Skeletal muscle tissue (tissue), 4 donors: Measurements from ENCODE around the gene PSMD10. TPM values are rescaled to one million over a fixed set of nuclear protein-coding genes. Genes with fewer than 3 reads are reported as not detected.

Experiments
- H3K27ac ChIP-seq: one replicate; pipeline ENCODE4 v1.7.0; 2013; ENCODE audit warnings: mild to moderate bottlenecking, low read depth, low read length, inconsistent platforms
- H3K27me3 ChIP-seq, 3 donors: one replicate each; pipeline ENCODE4 v1.7.0; 2013; ENCODE audit warnings: low read length in 3 of 3; ENCODE audit not compliant: control insufficient read depth in 3 of 3, insufficient read depth in 3 of 3
- H3K36me3 ChIP-seq, 3 donors: one replicate each; pipeline ENCODE4 v1.7.0; 2013; ENCODE audit warnings: low read length in 3 of 3; ENCODE audit not compliant: control insufficient read depth in 3 of 3, insufficient read depth in 3 of 3
- H3K4me1 ChIP-seq, 3 donors: one replicate each; pipeline ENCODE4 v1.7.0; 2013; ENCODE audit warnings: low read length in 3 of 3, mild to moderate bottlenecking in 3 of 3; ENCODE audit not compliant: control insufficient read depth in 3 of 3, insufficient read depth in 3 of 3
- H3K4me3 ChIP-seq, 3 donors: one replicate each; pipeline ENCODE4 v1.7.0; 2013; ENCODE audit warnings: low read length in 3 of 3
- H3K9ac ChIP-seq, 3 donors: one replicate each; pipeline ENCODE4 v1.7.0; 2013; ENCODE audit warnings: low read length in 3 of 3, mild to moderate bottlenecking in 3 of 3, moderate library complexity in 2 of 3, low read depth in 1 of 3
- H3K9me3 ChIP-seq, 3 donors: one replicate each; pipeline ENCODE4 v1.7.0; 2013; ENCODE audit warnings: low read length in 3 of 3; ENCODE audit not compliant: control insufficient read depth in 3 of 3
- total RNA-seq: library from RNA; depleted of rRNA; stranded (reverse); fragments of >200 nt; gene quantifications from one replicate; pipeline ENCODE4 v1.2.3, GENCODE V29; 2014
- donor health status: Osteomylitis.

PSMD10 gene
- total RNA-seq, 1 donor from 2014 or later = 57.9 TPM

DNA sequence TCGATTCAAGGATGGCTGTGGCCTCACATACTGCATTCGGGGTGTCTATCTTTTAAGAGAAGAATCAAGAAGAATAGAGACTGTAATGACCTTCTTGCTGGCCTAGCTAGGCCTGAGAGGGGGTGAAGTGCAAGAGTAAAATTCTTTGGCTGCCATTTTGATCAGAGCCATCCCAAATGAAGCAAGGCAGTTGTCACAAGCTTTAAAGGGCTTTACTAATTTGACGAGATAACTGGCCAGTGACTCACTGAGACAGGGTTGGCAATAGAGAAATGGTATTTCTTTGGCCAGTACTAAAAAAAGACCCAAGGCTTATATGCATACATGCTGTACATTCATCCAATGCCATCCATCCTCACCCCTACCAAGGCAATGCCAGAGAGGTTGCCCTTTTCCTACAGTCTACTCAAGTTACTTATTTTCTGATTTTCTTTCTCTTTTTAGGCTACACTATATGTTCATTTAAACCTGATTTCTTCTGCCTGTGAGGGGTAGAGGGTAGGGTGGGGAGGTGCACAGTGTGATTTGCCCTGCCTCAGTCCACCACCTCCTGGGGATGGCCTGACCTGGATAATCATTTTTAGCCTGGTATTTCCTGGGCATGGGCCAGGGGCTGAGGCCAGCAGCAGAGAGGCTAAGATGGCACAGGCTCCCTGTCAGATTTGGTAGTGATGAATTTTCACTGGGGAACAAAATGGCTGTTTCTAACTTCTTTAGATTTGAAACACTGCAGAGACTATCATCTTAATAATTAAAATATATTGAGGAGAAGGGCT lies 32.4 kb upstream of the PSMD10 start:
- H3K9ac ChIP-seq = no peak overlapping the region
- H3K27me3 ChIP-seq = no peaks in the 10 kb centered on the region
- peak overlapping the region; percentile 61 for H3K27ac ChIP-seq
- H3K4me3 ChIP-seq = no peak overlapping the region
- no peaks in the 10 kb centered on the region for H3K9me3 ChIP-seq
- H3K36me3 ChIP-seq = no peaks in the 10 kb centered on the region
- H3K4me1 ChIP-seq = peaks cover 7 to 20% (median 13%) of the 10 kb centered on the region in 3 donors

DNA sequence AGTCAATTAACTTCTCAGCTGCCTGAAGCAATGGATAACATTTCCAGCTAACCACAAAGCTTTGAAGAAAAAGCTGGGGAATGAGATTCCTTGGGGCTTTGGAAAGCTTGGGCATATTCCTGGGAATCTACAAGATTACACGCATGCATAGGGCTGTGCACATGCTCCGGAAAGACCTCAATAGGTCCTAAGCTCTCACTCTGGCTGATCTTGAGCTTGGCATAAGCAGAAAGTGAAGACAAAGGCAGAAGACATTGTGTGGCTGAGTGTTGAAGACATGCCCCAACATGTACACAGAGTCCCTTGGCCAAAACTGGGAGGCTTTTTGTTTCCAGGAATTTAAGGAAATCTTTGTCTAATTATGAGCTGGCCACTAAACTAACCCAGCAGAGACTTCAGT lies 31.4 kb upstream of the PSMD10 start:
- Histone ChIP-seq H3K4me3 (no peak overlapping the region), H3K4me1 (peaks cover 7 to 23% (median 13%) of the 10 kb centered on the region in 3 donors), H3K27ac (no peak overlapping the region), H3K27me3 (peaks cover 0 to 2% (median 0%) of the 10 kb centered on the region in 3 donors), H3K9ac (no peak overlapping the region), H3K36me3 (no peaks in the 10 kb centered on the region), H3K9me3 (no peaks in the 10 kb centered on the region)

DNA sequence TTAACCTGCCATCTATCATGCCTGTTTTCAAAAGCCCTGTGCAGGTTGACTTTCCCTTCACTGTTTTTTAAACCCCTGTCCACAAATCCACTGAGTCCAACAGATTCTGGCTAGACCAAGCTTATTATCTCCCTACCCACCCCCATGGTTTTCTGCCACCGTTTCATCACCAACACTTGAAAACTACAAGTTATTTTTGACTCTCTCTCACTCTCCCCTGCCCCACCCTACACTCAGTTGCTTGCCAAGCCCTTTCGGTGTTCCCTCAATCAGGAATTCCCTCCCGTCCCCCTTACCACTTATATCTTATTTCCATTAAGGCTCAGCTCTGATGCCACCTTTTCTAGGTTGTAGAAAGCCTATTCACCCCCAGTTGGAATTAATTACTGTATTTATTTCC lies 29.9 kb upstream of the PSMD10 start:
- peaks cover 0 to 2% (median 0%) of the 10 kb centered on the region in 3 donors for H3K27me3 ChIP-seq
- H3K9ac ChIP-seq = no peak overlapping the region
- peaks cover 7 to 23% (median 19%) of the 10 kb centered on the region in 3 donors for H3K4me1 ChIP-seq
- no peak overlapping the region for H3K4me3 ChIP-seq
- H3K27ac ChIP-seq = no peak overlapping the region
- no peaks in the 10 kb centered on the region for H3K9me3 ChIP-seq
- no peaks in the 10 kb centered on the region for H3K36me3 ChIP-seq

DNA sequence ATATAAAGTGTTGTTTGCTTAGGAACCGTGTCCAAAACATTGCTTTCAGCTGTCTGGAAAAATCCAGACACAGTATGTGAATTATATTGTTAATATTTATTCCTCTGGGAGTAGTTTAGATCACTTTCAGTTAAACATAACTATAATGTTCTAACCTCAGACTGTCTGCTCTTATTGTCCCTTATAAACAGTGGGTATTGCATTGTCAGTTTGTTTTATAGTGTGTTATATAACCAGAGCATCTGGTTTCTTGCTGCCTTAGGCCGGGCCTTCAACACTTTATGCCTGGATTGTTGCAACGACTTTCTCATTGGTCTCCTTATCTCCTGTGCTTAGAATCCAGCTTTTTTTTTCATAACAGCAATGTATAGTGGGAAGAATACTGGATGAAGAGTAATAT lies 26.6 kb upstream of the PSMD10 start:
- Histone ChIP-seq H3K27ac (no peak overlapping the region), H3K9ac (no peak overlapping the region), H3K4me3 (no peak overlapping the region), H3K36me3 (no peaks in the 10 kb centered on the region), H3K27me3 (peaks cover 0 to 2% (median 0%) of the 10 kb centered on the region in 3 donors), H3K4me1 (peaks cover 7 to 16% (median 12%) of the 10 kb centered on the region in 3 donors), H3K9me3 (no peaks in the 10 kb centered on the region)

DNA sequence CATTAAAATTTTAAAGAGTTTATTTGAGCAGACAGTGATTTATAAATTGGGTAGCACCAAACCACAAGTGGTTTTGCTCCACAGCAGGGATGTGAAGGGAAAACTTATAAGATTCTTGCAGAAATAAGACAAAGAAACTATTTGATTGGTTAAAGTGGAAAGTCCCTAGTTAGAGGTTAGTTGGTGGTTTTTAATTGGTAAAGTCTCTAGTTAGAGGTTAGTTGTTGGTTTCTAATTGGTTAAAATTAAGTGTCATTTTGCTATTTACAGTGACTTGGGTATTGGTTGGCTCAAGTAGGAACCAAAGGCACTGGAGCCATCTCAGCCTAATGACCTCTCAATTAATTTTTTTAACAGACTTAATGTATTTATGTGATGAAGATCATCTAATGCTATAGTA lies 23.2 kb upstream of the PSMD10 start:
- H3K4me3 ChIP-seq = no peak overlapping the region
- H3K9ac ChIP-seq = no peak overlapping the region
- H3K36me3 ChIP-seq = no peaks in the 10 kb centered on the region
- H3K27ac ChIP-seq = no peak overlapping the region
- peaks cover 0 to 2% (median 0%) of the 10 kb centered on the region in 3 donors for H3K27me3 ChIP-seq
- H3K4me1 ChIP-seq = peaks cover 0 to 7% (median 3%) of the 10 kb centered on the region in 3 donors
- H3K9me3 ChIP-seq = no peaks in the 10 kb centered on the region

DNA sequence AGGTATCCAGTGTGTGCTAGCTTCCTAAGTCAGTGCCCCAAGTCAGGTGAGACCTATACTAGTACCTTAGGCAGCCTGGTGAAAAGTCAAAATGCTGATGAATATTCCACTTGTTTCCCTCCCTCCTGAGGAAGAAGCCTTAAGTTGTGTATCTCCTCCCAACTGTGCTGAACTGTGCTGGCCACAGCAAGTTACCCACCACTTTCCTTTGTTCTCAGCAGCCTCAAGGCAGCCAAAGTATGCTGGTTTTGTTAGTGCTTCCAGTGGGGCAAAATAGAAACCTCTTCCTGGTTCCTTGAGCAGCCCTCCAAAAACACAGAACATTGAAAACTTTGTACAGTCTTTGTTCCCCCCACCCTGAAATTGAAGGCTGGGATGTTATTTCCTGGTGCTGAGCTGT lies 14.1 kb upstream of the PSMD10 start:
- Histone ChIP-seq H3K27ac (no peak overlapping the region), H3K27me3 (no peaks in the 10 kb centered on the region), H3K4me3 (no peak overlapping the region), H3K9ac (no peak overlapping the region), H3K9me3 (no peaks in the 10 kb centered on the region), H3K4me1 (no peaks in the 10 kb centered on the region), H3K36me3 (no peaks in the 10 kb centered on the region)

DNA sequence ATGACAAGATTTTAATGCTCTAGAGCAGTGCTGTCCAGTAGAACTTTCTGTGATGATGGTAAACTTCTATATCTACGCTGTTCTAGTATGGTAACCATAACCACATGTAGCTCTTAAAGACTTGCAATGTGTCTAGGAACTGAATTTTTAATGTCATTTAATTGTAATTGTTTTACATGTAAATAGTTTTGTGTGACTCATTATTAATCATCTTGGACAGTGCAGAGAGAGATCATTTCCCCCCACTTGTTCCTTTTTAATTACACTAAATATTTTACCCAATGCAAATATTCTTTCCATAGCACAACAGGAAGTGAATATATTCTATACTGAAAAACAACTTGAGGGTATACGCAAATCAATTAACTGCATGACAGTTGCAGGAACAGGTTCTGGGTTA lies 6.0 kb upstream of the PSMD10 start:
- Histone ChIP-seq H3K4me1 (no peaks in the 10 kb centered on the region), H3K27me3 (no peaks in the 10 kb centered on the region), H3K4me3 (no peak overlapping the region), H3K27ac (no peak overlapping the region), H3K36me3 (no peaks in the 10 kb centered on the region), H3K9me3 (no peaks in the 10 kb centered on the region), H3K9ac (no peak overlapping the region)

DNA sequence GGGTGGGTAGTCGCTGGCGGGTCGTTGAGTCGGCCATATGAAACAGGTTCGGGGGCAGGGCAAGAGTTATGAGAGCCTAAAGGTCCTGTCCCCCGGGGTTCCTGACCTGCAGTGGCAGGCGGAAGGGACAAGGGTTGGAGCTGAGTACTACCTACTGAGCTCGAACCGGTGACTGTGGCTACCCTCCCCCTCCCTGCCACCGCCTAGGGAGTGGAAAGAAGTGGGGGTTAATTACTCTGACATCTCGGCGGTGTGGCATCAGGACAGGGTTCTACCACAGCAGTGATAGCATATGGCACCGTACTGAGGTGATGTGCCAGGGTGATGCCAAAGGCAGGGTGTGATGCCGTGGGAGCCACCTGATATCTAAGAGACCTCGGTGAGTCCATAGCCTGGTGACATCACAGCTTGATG lies 543 bp upstream of the PSMD10 start:
- Histone ChIP-seq H3K4me1 (peaks cover 2 to 6% (median 5%) of the 10 kb centered on the region in 3 donors), H3K4me3 (peak overlapping the region; percentile 82 to 88 (median 85)), H3K9me3 (no peaks in the 10 kb centered on the region), H3K27me3 (no peaks in the 10 kb centered on the region), H3K9ac (peak overlapping the region; percentile 82 to 90 (median 84)), H3K27ac (peak overlapping the region; percentile 89), H3K36me3 (peaks cover 0 to 5% (median 3%) of the 10 kb centered on the region in 3 donors)

DNA sequence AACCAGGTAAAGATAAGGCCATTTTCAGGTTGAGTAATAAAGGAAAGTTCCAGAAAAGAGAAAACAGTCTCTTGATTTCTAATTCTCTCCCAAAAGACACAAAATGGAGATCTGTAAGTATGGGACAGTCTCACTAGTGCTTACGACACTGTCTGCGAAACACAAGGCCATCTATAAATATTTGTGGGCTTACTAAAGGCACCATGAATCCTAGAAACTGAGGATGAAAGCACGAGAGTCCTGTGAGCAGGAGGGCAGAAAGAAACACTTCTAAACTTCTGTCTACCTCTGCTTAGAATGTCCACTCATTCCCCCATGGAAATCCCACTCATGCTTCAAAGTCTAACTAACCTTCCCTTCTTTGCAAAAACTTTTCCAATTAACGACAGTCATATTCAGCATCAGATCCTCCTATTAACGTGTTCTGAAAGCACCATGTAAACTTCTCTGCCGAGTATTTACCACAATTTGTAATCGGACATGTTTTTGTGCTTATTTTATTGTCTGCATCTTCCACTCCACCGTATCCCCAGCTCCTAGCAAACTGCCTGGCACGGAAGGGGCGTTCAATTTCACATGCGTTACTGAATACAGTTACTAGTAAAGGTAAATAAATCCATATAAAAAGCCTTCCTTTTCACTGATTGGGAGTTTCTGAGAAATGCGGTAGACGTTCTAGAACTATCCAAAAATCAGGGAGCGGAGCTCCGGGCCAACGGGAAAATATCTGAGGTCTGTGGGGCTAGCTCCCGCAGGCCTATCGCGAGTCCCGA lies 665 bp downstream of the PSMD10 start:
- H3K27me3 ChIP-seq = no peaks in the 10 kb centered on the region
- peak overlapping the region; percentile 82 to 90 (median 89) for H3K9ac ChIP-seq
- H3K9me3 ChIP-seq = no peaks in the 10 kb centered on the region
- peaks cover 2 to 6% (median 5%) of the 10 kb centered on the region in 3 donors for H3K4me1 ChIP-seq
- H3K36me3 ChIP-seq = peaks cover 0 to 7% (median 3%) of the 10 kb centered on the region in 3 donors
- H3K27ac ChIP-seq = peak overlapping the region; percentile 85
- H3K4me3 ChIP-seq = peak overlapping the region; percentile 76 to 87 (median 82)

DNA sequence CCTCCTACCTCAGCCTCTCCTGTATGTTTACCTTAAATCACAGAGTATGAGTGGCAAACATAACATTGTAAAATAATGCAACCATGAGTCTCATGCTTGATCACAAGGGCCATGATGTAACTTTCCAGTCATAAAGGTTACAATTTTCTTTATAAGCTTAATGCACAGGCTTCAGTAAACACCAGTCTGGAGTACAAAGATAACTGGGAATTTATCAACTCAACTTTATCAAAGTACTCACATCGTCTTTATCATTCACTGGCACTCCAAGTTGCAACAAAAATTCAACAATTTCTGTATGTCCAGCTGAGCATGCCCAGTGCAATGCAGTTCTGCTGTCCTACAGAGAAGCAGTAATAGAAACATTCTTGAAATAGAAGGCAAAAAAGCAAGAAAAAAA lies 2.8 kb downstream of the PSMD10 start:
- Histone ChIP-seq H3K27me3 (no peaks in the 10 kb centered on the region), H3K9ac (no peak overlapping the region), H3K27ac (no peak overlapping the region), H3K9me3 (no peaks in the 10 kb centered on the region), H3K4me1 (peaks cover 2 to 6% (median 5%) of the 10 kb centered on the region in 3 donors), H3K4me3 (no peak overlapping the region), H3K36me3 (peaks cover 0 to 14% (median 3%) of the 10 kb centered on the region in 3 donors)
